Dermis lymphatic vessel endothelial cell (primary cell): ENCODE data around the gene AGRN. TPM values are rescaled to one million over a fixed set of nuclear protein-coding genes. Genes with fewer than 3 reads are reported as not detected.

Experiments used
- total RNA-seq: library from RNA; depleted of rRNA; stranded (reverse); fragments of >200 nt; gene quantifications from 2 replicates; pipeline ENCODE4 v1.2.1, GENCODE V29; 2014

Gene AGRN
- 41.8 and 48.9 TPM in 2 replicates for total RNA-seq

DNA sequence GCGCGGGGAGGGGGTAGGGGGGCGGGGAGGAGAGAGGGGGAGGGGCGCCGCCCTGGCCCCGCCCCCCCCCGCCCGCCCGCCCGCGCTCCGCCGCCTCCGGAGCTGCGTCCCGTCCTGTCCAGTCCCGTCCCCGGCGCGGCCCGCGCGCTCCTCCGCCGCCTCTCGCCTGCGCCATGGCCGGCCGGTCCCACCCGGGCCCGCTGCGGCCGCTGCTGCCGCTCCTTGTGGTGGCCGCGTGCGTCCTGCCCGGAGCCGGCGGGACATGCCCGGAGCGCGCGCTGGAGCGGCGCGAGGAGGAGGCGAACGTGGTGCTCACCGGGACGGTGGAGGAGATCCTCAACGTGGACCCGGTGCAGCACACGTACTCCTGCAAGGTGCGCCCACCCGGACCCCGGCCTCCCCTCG lies at the start of gene AGRN:
AGRN (plus strand) TSS at position 121 of the 405 bp plus-strand sequence; CDS start at position 174, 53 bp downstream.

DNA sequence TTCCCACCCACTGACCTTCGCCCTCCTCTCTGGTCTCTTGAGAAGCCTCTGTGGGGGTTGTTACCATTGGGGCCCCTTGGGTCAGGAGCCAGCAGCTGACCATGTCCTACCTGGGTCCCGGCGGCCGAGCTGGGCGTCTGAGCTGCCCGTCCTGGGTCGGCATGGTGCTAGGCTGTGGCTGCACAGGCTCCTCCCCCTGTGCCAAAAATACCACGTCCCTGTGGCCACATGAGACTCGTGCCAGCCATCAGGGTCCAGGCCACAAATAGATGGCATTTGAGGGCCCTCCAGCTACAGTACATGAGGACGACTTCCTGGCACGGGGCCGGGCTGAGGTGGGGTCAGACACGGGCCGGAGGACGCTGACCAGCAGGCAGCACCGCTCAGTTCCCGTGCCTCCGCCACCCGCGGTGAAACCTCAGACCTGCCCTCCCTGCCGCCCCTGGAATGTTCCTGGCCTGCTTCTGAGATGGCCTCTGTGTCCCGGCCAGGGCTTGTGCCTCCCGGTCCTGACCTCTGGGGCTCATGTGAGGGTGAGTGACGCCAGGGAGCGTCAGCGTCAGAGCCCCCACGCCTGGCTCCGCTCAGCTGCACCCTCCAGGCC lies 37.9 kb upstream of the AGRN start, which contains the start of gene PERM1:
PERM1 (minus strand) TSS at position 139 of the 604 bp plus-strand sequence. CDS start 1,064 bp downstream, outside the sequence.

DNA sequence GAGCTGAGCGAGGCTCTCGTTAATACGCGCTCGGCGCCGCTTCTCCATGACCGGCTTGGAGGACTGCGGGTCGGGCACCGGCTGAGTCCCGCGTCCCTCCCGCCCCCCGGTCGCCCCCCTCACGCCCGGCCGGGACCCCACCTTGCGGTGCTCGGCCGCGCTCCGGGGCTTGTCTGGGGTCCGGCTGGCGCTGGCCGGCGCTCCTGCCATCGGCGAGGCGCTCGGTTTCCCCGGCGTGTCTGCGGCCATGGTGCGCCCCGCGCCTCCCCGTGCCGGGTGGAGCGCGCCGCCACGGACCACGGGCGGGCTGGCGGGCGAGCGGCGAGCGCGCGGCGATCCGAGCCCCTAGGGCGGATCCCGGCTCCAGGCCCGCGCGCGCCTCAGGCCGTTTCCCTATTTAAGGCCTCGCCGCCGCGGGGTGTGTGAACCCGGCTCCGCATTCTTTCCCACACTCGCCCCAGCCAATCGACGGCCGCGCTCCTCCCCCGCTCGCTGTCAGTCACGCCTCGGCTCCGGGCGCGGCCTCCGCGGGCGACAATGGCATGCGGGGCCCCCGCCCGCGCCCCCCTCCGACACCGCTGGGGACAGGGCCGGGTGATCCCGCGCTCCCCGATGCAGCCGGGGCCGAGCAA lies 20.1 kb upstream of the AGRN start, which contains the start of gene HES4:
HES4 (minus strand) TSS at position 373 of the 632 bp plus-strand sequence; CDS start at position 249, 124 bp downstream.

DNA sequence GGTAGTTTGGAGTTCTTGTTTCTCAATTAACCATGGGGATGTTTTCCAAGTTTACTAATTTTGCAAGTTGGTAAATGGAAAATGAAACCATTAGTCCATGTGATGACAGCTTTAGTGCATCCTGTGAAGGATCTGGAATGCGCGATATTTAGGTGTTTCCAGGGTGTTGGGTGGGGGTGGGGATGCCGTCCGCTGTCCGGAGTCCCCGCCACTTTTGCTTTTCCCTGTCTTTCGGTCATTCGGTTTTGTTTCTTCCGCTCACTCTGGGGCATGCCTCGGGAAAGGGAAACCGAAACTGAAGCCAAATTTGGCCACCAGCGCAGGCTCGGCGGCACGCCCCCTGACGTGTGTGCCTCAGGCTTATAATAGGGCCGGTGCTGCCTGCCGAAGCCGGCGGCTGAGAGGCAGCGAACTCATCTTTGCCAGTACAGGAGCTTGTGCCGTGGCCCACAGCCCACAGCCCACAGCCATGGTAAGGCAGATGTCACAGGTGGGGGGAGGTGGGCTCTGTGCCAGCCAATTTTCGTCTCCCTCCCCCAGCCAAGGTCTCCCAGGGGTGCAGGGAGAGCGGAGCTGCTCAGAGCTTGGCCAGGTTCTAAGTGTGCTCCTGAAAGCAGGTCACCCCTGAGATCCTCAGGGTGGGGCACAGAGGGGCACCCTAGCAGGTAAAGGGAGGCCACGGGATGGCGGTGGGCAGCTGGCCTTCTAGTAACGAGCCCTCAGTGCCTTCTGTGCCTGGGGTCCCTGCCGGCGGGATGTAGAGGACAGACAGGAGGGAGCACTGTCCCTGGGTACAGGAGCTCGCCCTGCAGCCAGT lies 6.6 kb upstream of the AGRN start, which contains the start of gene ISG15:
ISG15 (plus strand) TSS at position 393 of the 817 bp plus-strand sequence; CDS start at position 470, 77 bp downstream.

DNA sequence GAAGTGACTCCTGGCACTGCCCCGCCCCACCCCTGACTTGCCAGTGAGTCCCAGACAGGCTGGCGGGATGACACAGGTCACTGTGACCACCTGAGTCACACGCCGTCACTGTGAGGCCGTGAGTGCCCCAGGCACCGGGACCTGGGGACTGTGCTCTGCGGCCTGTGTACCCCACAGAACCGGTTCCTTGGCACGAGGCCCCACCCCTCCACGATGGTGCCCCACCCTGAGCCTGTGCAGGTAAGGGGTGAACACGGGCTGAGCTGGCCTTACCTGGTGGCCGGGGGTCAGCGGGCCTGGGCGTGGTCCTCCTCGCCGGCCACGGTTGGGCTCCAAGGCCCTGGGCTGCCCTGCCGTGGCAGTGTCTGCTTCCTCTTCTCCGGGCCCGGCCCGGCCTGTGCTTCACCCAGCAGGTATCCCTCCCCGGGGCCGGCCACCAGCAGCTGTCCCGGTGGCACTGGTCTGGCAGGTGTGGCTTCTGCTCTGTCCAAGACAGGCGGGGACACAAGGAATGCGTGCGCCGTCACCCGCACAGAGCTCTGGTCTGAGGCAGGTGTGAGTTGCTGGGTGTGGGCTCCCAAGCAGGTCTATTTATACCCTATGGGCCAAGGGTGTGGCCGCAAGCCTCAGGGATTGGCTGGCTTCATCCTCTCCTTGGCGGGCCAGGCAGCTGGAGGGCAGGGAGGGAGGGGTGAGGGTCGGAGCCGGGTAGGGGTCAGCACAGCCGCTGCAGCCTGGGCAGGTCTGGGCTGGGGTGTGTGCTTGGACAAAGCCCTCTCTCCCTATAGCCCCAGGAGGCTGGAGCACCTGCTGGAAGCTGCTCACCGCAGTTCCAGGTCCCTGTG lies 54.0 kb downstream of the AGRN start, which contains the start of gene RNF223:
RNF223 (minus strand) TSS at position 564 of the 845 bp plus-strand sequence. CDS start 1,740 bp downstream, outside the sequence.

Other genes starting within 250 kb of the AGRN start
- gene SAMD11, start 96.2 kb upstream of the AGRN start, total RNA-seq, result 0.17 and 0.22 TPM in 2 replicates
- gene NOC2L, start 60.9 kb upstream of the AGRN start, total RNA-seq, result 51.8 and 58.1 TPM in 2 replicates
- gene KLHL17, start 59.5 kb upstream of the AGRN start, total RNA-seq, result 2.7 and 3.2 TPM in 2 replicates
- gene PLEKHN1, start 53.6 kb upstream of the AGRN start, total RNA-seq, result 0.11 and 0.17 TPM in 2 replicates
- not detected in 2 replicates for gene PERM1, start 38.0 kb upstream of the AGRN start, total RNA-seq
- gene HES4, start 20.0 kb upstream of the AGRN start, total RNA-seq, result 23.6 and 33.8 TPM in 2 replicates
- 48.2 and 108 TPM in 2 replicates for gene ISG15, start 6.6 kb upstream of the AGRN start, total RNA-seq
- not detected in 2 replicates for gene RNF223, start 54.2 kb downstream of the AGRN start, total RNA-seq
- 4.7 and 6.1 TPM in 2 replicates for gene C1orf159, start 96.0 kb downstream of the AGRN start, total RNA-seq
- not detected in 2 replicates for gene TTLL10, start 153.8 kb downstream of the AGRN start, total RNA-seq
- gene TNFRSF18, start 186.5 kb downstream of the AGRN start, total RNA-seq, result 0.11 TPM in 1 of 2 replicates, not detected in the other
- gene TNFRSF4, start 194.0 kb downstream of the AGRN start, total RNA-seq, result 1.2 and 1.7 TPM in 2 replicates
- gene SDF4, start 211.9 kb downstream of the AGRN start, total RNA-seq, result 79.1 and 94.0 TPM in 2 replicates
- 21.3 and 23.4 TPM in 2 replicates for gene B3GALT6, start 212.1 kb downstream of the AGRN start, total RNA-seq
- gene C1QTNF12, start 226.6 kb downstream of the AGRN start, total RNA-seq, result 0.09 and 0.22 TPM in 2 replicates